Measurements from ENCODE around the gene AGTPBP1. TPM values are rescaled to one million over a fixed set of nuclear protein-coding genes. Genes with fewer than 3 reads are reported as not detected.

The AGTPBP1 gene
- total RNA-seq, 1 donor from 2014 or later = 117 TPM

GRCh38 chr9:85524531-85524930, 217.2 kb downstream of the AGTPBP1 start:
- peaks cover 1% of the 10 kb centered on the region for H3K27me3 Mint-ChIP-seq (ENCODE audit: unreplicated experiment)
- DNase-seq = no peak
- peaks cover 32% of the 10 kb centered on the region for H3K4me1 Mint-ChIP-seq (ENCODE audit: low read depth, unreplicated experiment)

GRCh38 chr9:85523202-85523601, 218.6 kb downstream of the AGTPBP1 start:
- Mint-ChIP-seq H3K36me3 (ENCODE audit: unreplicated experiment) (peaks cover 9% of the 10 kb centered on the region), H3K4me1 (ENCODE audit: low read depth, unreplicated experiment) (peaks cover 31% of the 10 kb centered on the region), H3K9me3 (ENCODE audit: unreplicated experiment) (peaks cover 7% of the 10 kb centered on the region), H3K4me3 (ENCODE audit: unreplicated experiment) (peak overlapping the region; percentile 80), H3K27ac (ENCODE audit: unreplicated experiment) (peak overlapping the region; percentile 54), H3K27me3 (ENCODE audit: unreplicated experiment) (peaks cover 1% of the 10 kb centered on the region)
- no peak for DNase-seq
- no peak for TF ChIP-seq CTCF (IDR thresholded peaks at IDR 0.05; ENCODE audit: partially characterized antibody, unreplicated experiment)

More at GRCh38 chr9:85524531-85524930, 217.2 kb downstream of the AGTPBP1 start:
- peaks cover 9% of the 10 kb centered on the region for H3K36me3 Mint-ChIP-seq (ENCODE audit: unreplicated experiment)
- H3K27ac Mint-ChIP-seq (ENCODE audit: unreplicated experiment) = peak overlapping the region; percentile 29
- TF ChIP-seq CTCF (IDR thresholded peaks at IDR 0.05; ENCODE audit: partially characterized antibody, unreplicated experiment) = no peak
- H3K9me3 Mint-ChIP-seq (ENCODE audit: unreplicated experiment) = peaks cover 8% of the 10 kb centered on the region
- H3K4me3 Mint-ChIP-seq (ENCODE audit: unreplicated experiment) = no peak overlapping the region

GRCh38 chr9:85522459-85523092, 219.2 kb downstream of the AGTPBP1 start:
- no peak for TF ChIP-seq CTCF (IDR thresholded peaks at IDR 0.05; ENCODE audit: partially characterized antibody, unreplicated experiment)
- H3K27me3 Mint-ChIP-seq (ENCODE audit: unreplicated experiment) = peaks cover 1% of the 10 kb centered on the region
- H3K36me3 Mint-ChIP-seq (ENCODE audit: unreplicated experiment) = peaks cover 9% of the 10 kb centered on the region
- peak; percentile 67 for DNase-seq
- peak overlapping the region; percentile 80 for H3K4me3 Mint-ChIP-seq (ENCODE audit: unreplicated experiment)
- peaks cover 5% of the 10 kb centered on the region for H3K9me3 Mint-ChIP-seq (ENCODE audit: unreplicated experiment)
- H3K4me1 Mint-ChIP-seq (ENCODE audit: low read depth, unreplicated experiment) = peaks cover 25% of the 10 kb centered on the region
- H3K27ac Mint-ChIP-seq (ENCODE audit: unreplicated experiment) = peak overlapping the region; percentile 74

- H3K27me3 Mint-ChIP-seq (ENCODE audit: unreplicated experiment) = no peaks in the 10 kb centered on the region
- peak; percentile 41 for DNase-seq
- H3K27ac Mint-ChIP-seq (ENCODE audit: unreplicated experiment) = peak overlapping the region; percentile 74
- peaks cover 5% of the 10 kb centered on the region for H3K9me3 Mint-ChIP-seq (ENCODE audit: unreplicated experiment)
- TF ChIP-seq CTCF (IDR thresholded peaks at IDR 0.05; ENCODE audit: partially characterized antibody, unreplicated experiment) = no peak
- peaks cover 22% of the 10 kb centered on the region for H3K4me1 Mint-ChIP-seq (ENCODE audit: low read depth, unreplicated experiment)
- H3K4me3 Mint-ChIP-seq (ENCODE audit: unreplicated experiment) = peak overlapping the region; percentile 80
- peaks cover 9% of the 10 kb centered on the region for H3K36me3 Mint-ChIP-seq (ENCODE audit: unreplicated experiment)
Observed at GRCh38 chr9:85521371-85522197, 220.2 kb downstream of the AGTPBP1 start.
